Measurements from ENCODE around the gene SPDYE3.

- TF ChIP-seq CTCF (IDR thresholded peaks at IDR 0.05) = no peak
- no peak for TF ChIP-seq SREBF2 (IDR thresholded peaks at IDR 0.05)
- TF ChIP-seq RFX5 (IDR thresholded peaks at IDR 0.05) = no peak
- no peak for TF ChIP-seq RAD21 (conservative IDR thresholded peaks at IDR 0.05 in 1 of 2, IDR thresholded peaks at IDR 0.05 in 1 of 2)
- TF ChIP-seq BHLHE40 (IDR thresholded peaks at IDR 0.05; ENCODE audit: low read depth, low read length) = no peak
- TF ChIP-seq POLR2A (IDR thresholded peaks at IDR 0.05; ENCODE audit: low read length) = no peak
Observed at GRCh38 chr7:100348805-100349204, 41.3 kb downstream of the SPDYE3 start.

Data from A549 (cell line).